ENCODE results near the gene PDAP1. TPM values are rescaled to one million over a fixed set of nuclear protein-coding genes. Genes with fewer than 3 reads are reported as not detected.

The PDAP1 gene
- total and polyA plus RNA-seq, 2 of the 13 experiments (the other 11 are each of a cell fraction or from before 2014, with no cell fraction given) = 13.0 to 100 TPM

- TF ChIP-seq, protein P1, sequence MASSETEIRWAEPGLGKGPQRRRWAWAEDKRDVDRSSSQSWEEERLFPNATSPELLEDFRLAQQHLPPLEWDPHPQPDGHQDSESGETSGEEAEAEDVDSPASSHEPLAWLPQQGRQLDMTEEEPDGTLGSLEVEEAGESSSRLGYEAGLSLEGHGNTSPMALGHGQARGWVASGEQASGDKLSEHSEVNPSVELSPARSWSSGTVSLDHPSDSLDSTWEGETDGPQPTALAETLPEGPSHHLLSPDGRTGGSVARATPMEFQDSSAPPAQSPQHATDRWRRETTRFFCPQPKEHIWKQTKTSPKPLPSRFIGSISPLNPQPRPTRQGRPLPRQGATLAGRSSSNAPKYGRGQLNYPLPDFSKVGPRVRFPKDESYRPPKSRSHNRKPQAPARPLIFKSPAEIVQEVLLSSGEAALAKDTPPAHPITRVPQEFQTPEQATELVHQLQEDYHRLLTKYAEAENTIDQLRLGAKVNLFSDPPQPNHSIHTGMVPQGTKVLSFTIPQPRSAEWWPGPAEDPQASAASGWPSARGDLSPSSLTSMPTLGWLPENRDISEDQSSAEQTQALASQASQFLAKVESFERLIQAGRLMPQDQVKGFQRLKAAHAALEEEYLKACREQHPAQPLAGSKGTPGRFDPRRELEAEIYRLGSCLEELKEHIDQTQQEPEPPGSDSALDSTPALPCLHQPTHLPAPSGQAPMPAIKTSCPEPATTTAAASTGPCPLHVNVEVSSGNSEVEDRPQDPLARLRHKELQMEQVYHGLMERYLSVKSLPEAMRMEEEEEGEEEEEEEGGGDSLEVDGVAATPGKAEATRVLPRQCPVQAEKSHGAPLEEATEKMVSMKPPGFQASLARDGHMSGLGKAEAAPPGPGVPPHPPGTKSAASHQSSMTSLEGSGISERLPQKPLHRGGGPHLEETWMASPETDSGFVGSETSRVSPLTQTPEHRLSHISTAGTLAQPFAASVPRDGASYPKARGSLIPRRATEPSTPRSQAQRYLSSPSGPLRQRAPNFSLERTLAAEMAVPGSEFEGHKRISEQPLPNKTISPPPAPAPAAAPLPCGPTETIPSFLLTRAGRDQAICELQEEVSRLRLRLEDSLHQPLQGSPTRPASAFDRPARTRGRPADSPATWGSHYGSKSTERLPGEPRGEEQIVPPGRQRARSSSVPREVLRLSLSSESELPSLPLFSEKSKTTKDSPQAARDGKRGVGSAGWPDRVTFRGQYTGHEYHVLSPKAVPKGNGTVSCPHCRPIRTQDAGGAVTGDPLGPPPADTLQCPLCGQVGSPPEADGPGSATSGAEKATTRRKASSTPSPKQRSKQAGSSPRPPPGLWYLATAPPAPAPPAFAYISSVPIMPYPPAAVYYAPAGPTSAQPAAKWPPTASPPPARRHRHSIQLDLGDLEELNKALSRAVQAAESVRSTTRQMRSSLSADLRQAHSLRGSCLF (CRISPR knock-in tag; IDR thresholded peaks at IDR 0.05; ENCODE audit: borderline replicate concordance) = no peak
- TF ChIP-seq ZNF383 (CRISPR knock-in tag; IDR thresholded peaks at IDR 0.05; ENCODE audit: borderline replicate concordance) = no peak
- peak; percentile 82; the same call in 1 of the 2 replicates for TF ChIP-seq RXRA (CRISPR knock-in tag; IDR thresholded peaks at IDR 0.05)
- TF ChIP-seq RFXANK (CRISPR knock-in tag; IDR thresholded peaks at IDR 0.05) = no peak
- TF ChIP-seq SP4 (CRISPR knock-in tag; IDR thresholded peaks at IDR 0.05) = no peak
- TF ChIP-seq BHLHE40 (IDR thresholded peaks at IDR 0.05; ENCODE audit: low read length) = no peak
- no peak for TF ChIP-seq MAFF (IDR thresholded peaks at IDR 0.05; ENCODE audit: low read depth, low read length)
- no peak for TF ChIP-seq ZNF564 (CRISPR knock-in tag; IDR thresholded peaks at IDR 0.05)
- TF ChIP-seq KLF11 (CRISPR knock-in tag; IDR thresholded peaks at IDR 0.05) = no peak
- no peak for TF ChIP-seq ZSCAN21 (CRISPR knock-in tag; IDR thresholded peaks at IDR 0.05; ENCODE audit: borderline replicate concordance)
- TF ChIP-seq HNRNPLL (IDR thresholded peaks at IDR 0.05; ENCODE audit: low read depth, low read length, poor library complexity, severe bottlenecking) = no peak
- TF ChIP-seq FOXK2 (IDR thresholded peaks at IDR 0.05) = no peak
- no peak for TF ChIP-seq KMT2B (CRISPR knock-in tag; IDR thresholded peaks at IDR 0.05)
- no peak for TF ChIP-seq ZNF709 (CRISPR knock-in tag; IDR thresholded peaks at IDR 0.05)
- no peak for TF ChIP-seq ARID3A (IDR thresholded peaks at IDR 0.05; ENCODE audit: low read depth, low read length)
- no peak for TF ChIP-seq REL (CRISPR knock-in tag; conservative IDR thresholded peaks at IDR 0.05)
- no peak for TF ChIP-seq SATB2 (CRISPR knock-in tag; IDR thresholded peaks at IDR 0.05)
- TF ChIP-seq SRSF4 (IDR thresholded peaks at IDR 0.05; ENCODE audit: low read depth, low read length, poor library complexity, severe bottlenecking) = no peak
- TF ChIP-seq, protein P2, sequence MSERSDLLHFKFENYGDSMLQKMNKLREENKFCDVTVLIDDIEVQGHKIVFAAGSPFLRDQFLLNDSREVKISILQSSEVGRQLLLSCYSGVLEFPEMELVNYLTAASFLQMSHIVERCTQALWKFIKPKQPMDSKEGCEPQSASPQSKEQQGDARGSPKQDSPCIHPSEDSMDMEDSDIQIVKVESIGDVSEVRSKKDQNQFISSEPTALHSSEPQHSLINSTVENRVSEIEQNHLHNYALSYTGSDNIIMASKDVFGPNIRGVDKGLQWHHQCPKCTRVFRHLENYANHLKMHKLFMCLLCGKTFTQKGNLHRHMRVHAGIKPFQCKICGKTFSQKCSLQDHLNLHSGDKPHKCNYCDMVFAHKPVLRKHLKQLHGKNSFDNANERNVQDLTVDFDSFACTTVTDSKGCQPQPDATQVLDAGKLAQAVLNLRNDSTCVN (CRISPR knock-in tag; IDR thresholded peaks at IDR 0.05; ENCODE audit: borderline replicate concordance) = no peak
- TF ChIP-seq U2AF1 (optimal IDR thresholded peaks at IDR 0.05; ENCODE audit: low read depth, low read length) = no peak
- no peak for TF ChIP-seq GMEB2 (CRISPR knock-in tag; IDR thresholded peaks at IDR 0.05; ENCODE audit: low read depth)
- no peak; the same call in 1 of the 2 replicates for TF ChIP-seq ZNF350 (CRISPR knock-in tag; IDR thresholded peaks at IDR 0.05; ENCODE audit: borderline replicate concordance, low read depth)
- TF ChIP-seq SMARCE1 (IDR thresholded peaks at IDR 0.05; ENCODE audit: borderline replicate concordance) = no peak
- TF ChIP-seq ZNF234 (CRISPR knock-in tag; conservative IDR thresholded peaks at IDR 0.05) = no peak
Measured at GRCh38 chr7:99381664-99382075, 26.7 kb downstream of the PDAP1 start (continued).
